Inflammatory macrophage treated with lipopolysaccharide for 4 hours (primary cell): Measurements from ENCODE around the gene DAGLA.
A peak's percentile ranks its signal among the peaks of the same experiment; 100 is the strongest.

Experiments used
- DNase-seq: peaks from one replicate; pipeline ENCODE4 v3.0.0-alpha.2; 2020

Gene DAGLA

GRCh38 chr11:61785837-61786402, 105.7 kb downstream of the DAGLA start:
- no peak for DNase-seq

DNA sequence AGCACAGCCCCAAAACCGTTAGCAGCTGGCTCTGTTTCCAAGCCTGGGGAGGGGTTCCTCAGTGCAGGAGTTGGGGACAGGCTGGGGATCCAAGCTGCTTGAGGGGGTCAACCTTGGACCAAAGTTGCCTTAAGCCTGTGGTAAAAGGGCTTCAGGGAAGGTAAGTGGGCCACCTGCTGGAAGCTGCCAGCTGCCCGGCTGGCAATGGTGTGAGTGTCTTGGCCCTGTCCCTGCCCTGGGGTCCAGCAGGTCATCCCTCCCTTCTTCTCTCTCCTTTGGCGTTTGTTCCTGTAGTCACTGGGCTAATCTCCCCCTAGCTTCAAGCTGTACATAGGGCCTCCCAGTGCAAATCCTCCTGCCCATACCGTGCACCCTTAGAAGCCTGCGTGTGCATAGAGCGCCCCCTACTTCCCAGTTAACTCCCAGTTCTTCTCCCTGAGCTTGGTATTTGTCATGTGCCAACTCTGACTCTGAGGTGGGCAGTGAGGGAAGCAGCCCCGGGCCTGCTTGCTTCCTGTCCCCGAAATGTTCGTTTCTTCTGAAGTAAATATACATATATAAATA, 107.8 kb downstream of the DAGLA start:
- peak; percentile 32 for DNase-seq

DNA sequence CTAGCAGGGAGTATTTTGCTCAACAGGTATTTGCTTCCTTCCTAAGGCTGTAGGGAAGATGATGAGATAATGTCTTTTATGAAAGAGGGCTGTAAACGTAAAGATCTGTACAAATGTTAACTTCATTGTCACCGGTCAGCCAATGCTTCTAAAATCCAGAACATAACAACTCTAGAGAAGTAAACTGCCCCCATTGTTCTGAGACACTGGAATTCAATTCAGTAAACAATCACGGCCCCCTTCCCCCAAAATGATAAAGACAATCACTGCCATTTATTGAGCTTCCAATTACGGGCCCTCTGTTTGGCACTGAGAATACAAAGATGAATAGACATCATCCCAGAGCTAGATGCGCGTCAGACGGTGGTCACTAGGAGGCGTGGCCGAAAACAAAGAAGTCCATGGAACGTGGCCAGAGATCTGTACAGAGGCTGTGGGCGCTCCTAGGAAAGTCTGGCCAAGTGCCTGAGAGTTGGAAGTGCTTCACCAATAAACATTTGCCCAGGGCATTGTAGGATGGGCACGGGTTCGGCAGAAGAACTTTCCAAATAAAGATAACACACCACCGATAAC, 111.6 kb downstream of the DAGLA start:
- DNase-seq, result peak; percentile 84

DNA sequence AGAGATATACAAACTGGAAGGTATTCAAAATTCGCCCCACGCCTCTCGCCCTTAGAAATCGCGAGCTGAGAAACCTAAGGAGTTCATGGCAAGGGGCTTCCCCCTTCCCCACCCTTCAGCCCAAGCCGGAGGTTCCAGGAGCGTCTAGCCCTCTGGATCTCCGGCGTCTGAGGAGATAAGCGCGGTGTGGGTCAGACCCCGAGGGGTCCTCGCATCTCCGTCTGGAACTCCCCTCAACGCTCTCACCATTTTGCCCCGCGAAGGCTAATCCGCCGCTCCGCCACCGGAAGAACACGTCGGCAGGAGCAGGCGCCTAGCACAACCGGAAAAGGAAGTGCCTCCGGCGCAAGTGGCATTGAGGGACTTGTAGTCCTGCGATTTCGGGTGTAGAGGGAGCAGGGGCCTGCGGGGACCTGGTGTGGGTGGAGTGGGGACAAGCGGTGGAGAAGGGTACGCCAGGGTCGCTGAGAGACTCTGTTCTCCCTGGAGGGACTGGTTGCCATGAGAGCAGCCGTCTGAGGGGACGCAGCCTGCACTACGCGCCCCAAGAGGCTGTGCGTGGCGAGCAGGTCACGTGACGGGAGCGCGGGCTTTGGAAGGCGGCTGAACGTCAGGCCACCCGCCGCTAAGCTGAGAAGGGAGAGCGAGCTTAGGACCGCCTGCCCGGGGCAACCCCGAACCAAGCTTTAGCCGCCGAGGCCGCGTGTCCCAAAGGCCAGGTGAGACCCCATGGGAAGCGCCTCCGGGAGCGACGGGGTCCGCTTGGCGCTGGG, 112.3 kb downstream of the DAGLA start, which contains the start of the genes FEN1 and TMEM258:
FEN1 (plus strand) TSS at position 602 of the 773 bp plus-strand sequence. CDS start 2,451 bp downstream, outside the sequence.
TMEM258 (minus strand) TSS at position 290 of the 773 bp plus-strand sequence; CDS start at position 249, 41 bp downstream.
- peak; percentile 93 for DNase-seq

DNA sequence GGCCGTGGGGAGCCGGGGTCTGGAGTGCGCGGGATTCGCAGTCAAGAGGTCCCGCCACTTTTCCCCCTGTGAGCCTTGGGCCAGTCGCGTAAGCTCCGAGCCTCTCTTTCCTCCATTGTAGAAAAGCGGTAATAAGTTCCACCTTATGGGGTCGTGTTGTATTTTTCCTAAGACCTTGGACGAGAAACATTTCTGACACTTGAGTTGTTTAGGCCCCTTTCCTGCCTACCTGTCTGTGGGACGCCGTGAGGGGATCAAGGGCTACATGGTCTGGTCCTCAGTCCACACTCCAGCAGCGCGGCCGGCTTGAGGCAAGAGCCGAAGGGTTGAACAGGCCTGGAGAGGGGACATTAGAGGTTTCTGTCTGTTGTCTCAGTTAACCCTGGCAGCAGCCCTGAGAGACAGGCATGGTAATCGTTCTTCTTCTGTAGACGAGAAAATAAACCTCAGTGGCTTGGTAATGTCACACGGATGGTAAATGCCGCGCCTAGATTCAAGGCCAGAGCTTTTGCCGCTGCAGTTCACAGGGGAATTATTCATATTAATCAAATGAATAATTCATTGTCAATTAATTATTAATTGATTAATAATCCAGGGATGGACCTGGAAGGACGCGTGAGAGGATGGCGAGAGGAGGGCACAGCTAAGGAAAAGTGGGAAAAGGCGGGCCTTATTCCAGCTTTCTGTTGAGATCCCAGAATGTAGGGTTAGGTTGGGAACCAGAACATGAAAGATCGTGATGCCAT, 113.1 kb downstream of the DAGLA start:
- DNase-seq, result no peak

DNA sequence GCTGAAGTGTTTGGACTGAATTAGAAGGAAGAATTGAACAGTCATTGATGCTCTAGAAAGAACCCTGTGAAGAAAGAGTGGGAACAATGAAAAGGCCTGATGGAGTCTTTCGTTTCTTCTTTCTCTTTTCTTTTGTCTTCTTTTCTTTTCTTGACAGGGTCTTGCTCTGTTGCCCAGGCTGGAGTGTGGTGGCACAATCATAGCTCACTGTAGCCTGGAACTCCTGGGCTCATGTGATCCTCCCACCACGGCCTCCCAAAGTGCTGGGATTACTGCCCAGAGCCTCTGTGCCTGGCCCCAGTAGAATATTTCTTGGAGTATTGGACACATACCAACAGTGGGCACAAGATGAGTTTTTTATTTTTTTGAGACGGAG, 113.6 kb downstream of the DAGLA start:
- no peak for DNase-seq

GRCh38 chr11:61794579-61794978, 114.4 kb downstream of the DAGLA start:
- DNase-seq, result no peak

DNA sequence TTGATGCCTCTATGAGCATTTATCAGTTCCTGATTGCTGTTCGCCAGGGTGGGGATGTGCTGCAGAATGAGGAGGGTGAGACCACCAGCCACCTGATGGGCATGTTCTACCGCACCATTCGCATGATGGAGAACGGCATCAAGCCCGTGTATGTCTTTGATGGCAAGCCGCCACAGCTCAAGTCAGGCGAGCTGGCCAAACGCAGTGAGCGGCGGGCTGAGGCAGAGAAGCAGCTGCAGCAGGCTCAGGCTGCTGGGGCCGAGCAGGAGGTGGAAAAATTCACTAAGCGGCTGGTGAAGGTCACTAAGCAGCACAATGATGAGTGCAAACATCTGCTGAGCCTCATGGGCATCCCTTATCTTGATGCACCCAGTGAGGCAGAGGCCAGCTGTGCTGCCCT, 115.3 kb downstream of the DAGLA start:
- DNase-seq, result no peak

DNA sequence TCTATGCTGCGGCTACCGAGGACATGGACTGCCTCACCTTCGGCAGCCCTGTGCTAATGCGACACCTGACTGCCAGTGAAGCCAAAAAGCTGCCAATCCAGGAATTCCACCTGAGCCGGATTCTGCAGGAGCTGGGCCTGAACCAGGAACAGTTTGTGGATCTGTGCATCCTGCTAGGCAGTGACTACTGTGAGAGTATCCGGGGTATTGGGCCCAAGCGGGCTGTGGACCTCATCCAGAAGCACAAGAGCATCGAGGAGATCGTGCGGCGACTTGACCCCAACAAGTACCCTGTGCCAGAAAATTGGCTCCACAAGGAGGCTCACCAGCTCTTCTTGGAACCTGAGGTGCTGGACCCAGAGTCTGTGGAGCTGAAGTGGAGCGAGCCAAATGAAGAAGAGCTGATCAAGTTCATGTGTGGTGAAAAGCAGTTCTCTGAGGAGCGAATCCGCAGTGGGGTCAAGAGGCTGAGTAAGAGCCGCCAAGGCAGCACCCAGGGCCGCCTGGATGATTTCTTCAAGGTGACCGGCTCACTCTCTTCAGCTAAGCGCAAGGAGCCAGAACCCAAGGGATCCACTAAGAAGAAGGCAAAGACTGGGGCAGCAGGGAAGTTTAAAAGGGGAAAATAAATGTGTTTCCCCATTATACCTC, 115.8 kb downstream of the DAGLA start:
- no peak for DNase-seq
